Epithelial cell of prostate (primary cell): ENCODE data around the gene LRMDA.

Experiments used
- DNase-seq: peaks from one replicate; pipeline ENCODE4 v3.0.0-alpha.2; 2011; ENCODE audit warnings: low read depth, low spot score
- H3K27ac ChIP-seq: fragments of 450-650 bp; 2 replicates; pipeline ENCODE4 v1.5.1; 2017; ENCODE audit warnings: mild to moderate bottlenecking

LRMDA gene

DNA sequence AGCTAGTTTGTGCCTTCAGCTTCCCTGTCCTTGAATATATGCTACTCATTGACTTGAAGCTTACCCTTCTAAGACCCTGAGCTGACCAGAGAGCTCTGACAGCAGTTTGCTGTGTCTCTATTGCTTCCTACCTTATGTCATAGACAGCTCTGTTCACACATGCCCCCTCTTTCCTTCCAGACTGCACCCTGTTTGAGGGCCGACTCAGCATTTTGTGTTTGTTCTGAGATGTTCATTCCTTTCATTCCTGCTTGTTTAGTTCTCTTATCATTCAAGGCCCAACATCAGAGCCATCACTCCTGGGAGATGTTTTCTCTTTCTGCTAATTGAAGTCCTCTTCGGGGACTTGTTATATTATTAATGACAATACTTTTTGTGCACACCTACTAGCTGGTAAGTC is 518.9 kb downstream of the LRMDA start:
- no peak overlapping the region for H3K27ac ChIP-seq
- DNase-seq, result no peak

DNA sequence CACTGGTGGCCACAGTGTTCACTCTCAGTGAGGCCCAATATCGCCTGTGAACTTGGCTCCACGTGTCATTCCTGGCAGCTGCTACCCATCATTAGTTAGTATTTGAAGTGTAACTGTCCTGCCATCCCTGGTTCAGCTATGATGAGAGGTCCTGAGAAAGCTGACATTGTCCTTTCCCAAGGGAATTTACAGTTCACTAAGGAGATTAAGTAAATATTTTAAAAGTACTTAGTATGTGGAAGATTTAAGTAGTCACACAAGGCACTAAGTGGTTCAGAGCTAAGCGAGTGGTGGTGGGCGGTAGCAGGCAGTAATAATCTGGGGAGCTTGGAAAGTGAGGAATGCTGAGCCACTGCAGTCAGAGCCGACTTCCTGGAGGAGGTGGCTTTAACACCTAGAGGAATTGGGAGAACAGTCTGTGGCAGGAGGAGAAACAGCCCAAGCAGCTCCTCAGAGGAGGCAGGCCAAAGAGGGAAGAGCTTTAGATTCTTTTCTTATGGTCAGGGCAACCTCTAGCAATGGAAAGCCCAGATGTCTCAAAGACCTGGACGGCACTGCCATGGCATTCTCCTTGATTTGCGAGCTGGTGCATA is 519.7 kb downstream of the LRMDA start:
- no peak for DNase-seq
- no peak overlapping the region for H3K27ac ChIP-seq

DNA sequence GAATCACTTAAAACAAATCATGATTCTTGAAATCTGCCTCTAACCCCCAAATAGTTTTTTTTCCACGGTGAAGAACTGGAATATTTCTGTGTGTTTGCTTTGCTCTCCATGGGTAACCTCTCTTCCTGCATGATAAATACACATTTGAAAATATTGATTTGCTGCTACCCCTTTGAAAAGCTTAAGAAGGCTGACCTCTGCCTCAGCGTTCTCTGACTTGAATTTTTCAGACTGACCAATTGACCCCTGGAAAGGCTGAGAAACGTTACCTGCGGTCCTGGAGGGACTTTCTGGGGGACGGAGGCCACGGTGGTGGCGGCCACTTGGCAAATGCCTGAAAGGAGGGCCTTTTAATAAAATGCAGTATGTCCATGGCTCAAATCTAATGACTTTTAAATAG is 520.2 kb downstream of the LRMDA start:
- H3K27ac ChIP-seq, result no peak overlapping the region

DNA sequence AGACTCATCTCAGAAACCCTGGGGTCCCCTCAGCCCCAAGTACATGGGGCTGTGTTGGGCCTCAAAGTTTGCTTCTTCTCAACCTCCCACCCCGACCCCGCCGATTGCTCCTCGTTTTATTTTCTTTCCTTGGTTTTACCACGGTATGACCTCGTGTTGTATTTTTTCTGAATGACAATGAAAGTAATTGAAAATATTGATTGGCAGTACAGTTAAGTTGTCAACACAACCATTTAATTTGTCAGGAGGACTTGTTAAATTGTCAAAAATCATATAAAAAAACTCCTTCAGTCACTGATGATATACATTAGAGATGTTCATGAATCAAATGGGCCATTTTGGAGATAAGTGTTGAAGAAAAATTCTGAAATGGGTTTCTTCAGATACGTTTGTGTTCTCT is 520.7 kb downstream of the LRMDA start:
- no peak overlapping the region for H3K27ac ChIP-seq
- no peak for DNase-seq

More for the DNA sequence above, 520.2 kb downstream of the LRMDA start:
- no peak for DNase-seq

DNA sequence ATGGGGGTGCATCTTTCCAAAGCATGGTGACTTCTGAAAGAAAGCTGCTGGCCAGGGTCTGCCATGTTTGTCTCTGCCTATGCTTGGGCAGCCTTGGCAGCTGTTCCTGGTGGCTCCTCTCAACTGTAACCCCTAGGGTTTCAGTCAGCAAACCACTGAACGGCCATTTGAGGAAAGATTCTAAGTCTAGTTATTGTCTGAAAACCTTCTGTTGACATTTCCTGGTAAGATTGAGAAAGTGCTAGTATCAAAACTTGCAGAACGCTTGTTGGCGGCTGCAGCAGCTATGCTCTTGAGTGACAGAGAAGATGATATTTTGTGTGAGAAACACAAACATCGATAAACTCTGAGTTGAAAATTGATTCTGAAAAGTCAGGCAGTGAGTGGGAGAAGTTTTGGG is 523.1 kb downstream of the LRMDA start:
- no peak for DNase-seq
- no peak overlapping the region for H3K27ac ChIP-seq

DNA sequence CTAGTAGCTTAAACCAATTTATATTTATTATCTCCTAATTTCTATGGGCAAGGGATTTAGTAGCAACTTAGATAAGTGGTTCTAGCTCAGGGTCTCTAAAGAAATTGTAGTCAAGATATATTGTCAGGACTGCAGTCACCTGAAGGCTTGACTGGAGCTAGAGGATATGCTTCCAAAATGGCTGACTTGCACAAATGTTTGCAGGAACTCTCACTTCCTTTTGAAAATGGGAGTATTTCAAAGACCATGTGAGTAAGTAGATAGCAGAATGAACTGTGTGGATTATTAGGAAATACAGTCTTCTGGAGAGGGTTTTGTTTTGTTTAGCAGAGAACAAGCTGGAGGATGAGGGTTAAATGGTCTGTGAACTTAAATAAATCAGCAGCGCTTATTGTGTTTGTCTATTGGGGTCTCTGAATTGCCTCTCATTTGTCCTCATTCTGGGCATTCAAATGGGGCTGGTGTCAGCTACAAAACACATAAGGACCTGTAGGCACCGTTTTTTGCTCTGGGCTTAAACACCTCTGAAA is 524.6 kb downstream of the LRMDA start:
- no peak overlapping the region for H3K27ac ChIP-seq
- DNase-seq, result no peak

DNA sequence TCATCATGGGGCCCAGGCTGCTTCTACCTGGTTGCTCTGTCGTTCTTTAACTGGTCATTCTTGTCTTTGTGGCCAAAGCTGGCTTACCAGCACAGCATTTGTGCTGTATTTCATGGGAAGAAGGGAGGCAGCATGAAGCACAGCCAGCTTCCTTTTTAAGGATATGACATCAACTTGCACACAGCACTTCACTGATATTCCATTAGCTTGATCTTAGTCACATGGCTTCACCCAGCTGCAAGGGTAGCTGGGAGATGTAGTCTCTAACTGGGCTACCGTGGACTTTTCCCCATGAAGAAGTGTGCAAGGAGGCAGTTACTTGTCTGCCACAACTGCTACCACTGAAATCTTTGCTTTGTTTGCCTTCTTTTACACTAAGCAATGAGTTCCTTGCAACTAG is 525.2 kb downstream of the LRMDA start:
- H3K27ac ChIP-seq, result no peak overlapping the region
- no peak for DNase-seq

DNA sequence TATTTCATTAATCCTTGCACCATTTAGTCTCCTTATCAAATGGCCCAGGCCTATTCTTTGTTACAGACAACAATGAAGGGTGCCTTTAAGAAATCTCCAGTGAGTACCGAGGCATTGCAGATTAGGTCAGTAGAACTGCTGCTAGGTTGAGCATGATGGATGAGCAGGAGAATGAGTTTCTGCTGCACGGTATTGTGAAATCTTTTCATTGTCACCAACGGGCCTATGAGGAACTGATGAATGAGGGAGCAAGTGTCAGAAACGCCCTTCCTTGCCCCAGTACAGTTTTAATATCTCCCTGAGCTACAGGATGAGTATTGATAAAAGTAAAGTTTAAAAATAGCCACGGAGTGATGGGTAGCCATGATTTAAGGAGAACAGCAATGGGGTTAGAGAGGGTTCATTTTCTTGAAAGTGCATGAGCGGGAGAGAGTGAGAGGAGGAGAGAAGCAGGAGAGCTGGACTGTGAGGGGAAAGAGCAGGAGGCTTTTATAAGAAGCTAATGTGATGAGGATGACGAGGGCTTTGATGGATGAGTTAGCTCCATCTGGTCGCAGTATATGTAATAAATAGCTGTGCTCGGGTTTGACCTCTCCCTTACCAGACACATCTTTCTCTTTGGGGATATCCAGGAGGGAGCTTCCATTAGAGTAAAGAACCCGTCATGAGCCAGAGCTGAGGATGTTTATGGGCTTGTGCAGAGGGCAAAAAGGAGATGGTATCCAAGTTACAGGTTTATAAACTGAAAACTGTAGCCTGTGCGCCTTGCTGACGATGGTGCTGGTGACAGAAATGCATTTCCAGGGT is 526.1 kb downstream of the LRMDA start:
- DNase-seq, result no peak
- H3K27ac ChIP-seq, result no peak overlapping the region

DNA sequence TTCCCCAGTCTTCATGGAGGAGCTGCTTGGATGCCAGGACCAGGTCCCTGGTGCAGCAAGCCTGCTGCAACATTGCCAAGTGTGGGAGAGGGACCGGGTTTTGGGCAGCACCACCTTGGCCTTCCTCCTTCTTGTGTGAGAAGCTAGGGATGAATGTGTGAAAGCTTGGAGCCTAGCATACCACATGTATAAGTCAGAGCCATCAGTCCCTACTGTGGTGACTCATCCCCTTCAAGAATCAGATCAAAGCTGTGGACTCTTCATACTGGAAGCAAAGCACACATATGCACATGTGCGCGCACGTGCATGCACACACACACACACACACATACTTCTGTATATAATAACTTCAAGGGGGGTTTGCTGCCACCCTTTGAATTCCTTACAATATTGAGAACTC is 527.8 kb downstream of the LRMDA start:
- H3K27ac ChIP-seq, result no peak overlapping the region
- no peak for DNase-seq

DNA sequence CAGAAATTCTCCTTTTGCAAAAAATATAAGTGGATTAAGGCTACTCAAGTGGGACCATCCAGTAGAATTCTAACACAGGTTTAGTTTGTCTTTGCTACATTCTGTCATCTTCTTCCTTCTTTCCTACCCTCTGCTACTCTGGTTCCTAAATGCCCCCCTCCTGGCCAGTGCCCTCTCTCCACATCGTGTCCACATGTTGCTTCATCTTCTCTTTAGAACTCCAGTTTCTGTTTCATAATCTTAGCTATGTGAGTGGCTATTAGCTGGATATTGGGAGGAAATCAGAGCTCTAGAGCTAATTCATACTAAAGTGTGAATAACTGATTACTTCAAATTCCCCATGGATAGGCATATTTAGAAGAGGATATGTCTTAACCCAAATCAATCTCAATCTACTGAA is 528.5 kb downstream of the LRMDA start:
- DNase-seq, result no peak
- H3K27ac ChIP-seq, result no peak overlapping the region

DNA sequence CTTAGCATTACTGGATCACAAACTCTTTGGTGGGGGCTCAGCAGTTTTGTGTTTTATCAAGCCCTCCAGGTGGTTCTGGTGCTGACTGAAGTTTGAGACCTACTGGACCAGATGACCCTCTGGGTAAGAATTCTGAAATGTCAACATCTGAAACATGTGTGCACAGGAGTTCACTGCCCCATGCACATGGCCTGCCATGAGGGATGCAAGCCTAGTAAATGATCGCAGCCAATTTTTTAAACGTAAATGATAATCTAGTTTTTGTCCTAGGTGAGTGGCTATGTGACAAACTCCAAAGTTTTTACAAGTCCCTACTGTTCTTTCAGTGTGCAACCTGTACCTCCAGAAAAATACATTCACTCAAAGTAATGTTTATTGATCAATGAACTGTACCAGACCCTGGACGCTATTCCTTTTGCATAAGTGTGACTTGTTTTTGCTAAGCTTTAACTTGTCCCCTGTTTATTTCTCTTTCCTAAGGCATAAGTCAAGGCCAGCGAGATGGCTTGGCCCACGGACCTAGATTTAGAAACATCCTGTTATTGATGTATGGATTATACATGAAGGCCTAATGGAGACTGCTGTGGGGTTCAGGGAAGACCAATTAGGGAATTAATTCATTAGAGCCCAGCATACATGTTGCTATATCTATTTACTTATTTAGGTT is 531.1 kb downstream of the LRMDA start:
- DNase-seq, result no peak
- H3K27ac ChIP-seq, result no peak overlapping the region

DNA sequence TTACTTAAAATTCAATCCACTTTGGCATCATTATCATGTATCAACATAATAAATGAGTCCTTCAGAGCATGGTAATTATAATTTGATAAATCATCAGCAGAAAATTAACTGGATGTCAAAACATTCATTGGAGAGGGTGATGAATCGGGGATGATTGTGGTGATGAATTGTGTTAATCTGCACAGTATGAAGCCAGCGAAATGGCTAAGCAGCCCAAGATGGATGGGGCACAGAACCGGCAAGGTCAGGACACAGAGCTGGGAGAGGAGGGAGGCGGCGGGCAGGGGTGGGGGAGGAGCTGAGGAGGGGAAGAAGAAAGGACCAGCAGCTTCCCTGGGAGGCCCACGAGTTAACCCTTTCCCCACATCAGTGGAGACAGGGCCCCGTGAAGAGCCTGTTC is 536.1 kb downstream of the LRMDA start:
- DNase-seq, result no peak
- no peak overlapping the region for H3K27ac ChIP-seq

DNA sequence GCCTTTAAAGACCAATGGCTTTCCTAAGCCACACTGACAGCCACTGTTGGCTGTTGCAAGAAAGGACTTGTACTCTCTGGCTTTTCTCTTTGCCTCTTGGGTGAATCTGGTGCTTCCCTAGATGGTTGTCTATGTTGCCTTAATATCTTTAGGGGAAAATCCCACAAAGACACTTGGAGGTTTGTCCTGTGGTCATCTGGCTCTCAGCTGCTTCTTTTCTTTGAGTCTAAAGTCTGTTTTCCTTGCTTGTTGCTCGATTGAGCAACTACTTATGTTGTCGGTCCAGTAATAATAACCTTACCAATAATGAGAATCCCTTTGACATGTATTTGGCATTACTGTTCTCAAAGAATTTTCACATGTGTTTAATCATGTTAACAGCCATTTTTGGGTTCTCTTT is 537.6 kb downstream of the LRMDA start:
- H3K27ac ChIP-seq, result no peak overlapping the region
- no peak for DNase-seq

DNA sequence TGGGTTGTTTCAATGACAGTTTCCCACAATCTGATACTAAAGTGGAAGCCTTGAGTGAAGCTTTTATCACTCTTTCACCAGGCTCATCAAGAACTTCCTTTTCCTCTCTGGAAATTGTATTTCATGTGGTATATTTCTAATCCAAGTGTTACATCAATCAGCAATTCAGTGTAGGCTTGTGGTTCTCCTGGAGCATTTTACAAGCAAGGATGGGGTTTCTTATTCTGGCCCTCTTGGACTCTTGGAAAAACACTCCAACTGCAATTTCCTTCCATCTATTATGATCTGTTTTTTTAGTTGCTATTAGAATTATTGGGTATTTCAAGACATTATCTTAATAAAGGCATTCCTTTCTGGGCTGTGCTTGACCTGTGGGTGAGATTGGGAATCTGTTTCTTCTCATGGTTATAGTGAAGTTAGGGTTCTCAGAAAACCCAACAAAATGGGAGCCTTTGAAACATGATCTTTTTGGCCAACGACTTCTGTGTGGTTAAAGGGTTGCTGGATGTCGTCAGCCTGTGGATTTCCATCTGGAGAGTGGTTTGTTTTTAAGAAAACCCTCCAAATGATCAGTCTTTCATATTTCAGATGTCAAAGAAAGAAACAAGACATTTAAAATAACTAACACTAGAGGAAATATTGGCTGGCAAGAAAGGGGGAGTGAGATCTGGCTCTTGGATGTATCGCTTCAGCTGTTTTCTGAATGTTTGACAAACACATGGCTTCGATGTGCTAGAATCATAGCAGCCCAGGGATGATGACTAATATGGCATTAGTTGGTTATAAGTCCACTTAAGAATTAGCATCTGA is 540.2 kb downstream of the LRMDA start:
- DNase-seq, result no peak

DNA sequence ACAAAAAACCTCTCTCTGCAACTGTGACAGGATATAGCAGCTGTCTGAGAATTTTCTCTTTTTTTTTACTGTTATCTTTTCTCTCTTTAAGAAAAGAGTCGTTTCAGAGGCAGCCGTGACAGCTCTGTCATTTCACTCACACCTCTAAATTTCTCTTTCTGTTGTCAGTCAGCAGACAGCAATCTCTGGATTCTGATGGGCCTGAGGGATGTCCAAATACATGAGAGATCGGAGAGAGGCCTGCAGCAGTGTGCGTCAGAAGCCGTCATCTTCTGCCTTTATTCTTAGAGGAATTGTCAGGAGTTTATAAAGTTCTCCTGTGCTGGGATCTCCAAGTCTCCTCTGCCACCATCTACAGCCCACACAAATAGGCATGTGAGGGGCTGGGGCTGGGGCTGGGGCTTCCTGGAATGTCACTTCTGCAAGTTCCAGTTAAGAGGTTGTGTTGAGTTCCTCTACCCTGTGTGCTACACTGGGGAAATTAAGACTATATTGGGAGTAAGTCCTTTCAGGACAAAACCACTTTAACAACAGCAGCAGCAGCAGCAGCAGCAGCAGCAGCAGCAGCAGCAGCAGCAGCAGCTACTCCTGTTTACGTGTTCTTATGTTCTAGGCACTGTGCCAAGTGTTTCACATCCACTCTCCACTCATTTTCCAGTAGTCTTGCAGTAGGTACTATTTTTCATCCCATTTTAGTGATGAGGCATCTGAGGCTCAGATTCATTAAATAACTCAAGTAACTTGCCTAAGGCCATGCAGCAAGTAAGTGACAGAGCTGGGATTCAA is 541.3 kb downstream of the LRMDA start:
- H3K27ac ChIP-seq, result no peak overlapping the region
- DNase-seq, result no peak

More for the DNA sequence above, 540.2 kb downstream of the LRMDA start:
- H3K27ac ChIP-seq, result no peak overlapping the region

DNA sequence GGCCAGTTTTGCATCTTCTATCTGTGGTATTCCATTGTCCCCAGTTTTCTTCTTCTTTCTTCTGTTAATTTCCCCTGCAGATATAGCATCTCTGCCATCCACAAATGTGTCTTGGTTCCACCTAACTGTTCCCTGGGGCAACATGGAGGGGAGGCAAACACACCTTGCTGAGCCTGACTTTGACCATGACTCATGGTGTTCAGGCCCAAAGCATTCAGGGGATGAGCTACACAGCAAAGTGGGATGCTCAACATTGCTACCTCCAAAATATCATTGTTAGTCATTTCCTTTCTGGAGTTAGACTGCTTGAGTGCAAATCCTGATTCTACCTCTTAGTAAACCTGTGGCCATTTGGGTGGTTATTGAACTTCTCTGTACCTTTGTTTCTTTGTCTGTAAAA is 542.7 kb downstream of the LRMDA start:
- DNase-seq, result no peak
- H3K27ac ChIP-seq, result no peak overlapping the region

DNA sequence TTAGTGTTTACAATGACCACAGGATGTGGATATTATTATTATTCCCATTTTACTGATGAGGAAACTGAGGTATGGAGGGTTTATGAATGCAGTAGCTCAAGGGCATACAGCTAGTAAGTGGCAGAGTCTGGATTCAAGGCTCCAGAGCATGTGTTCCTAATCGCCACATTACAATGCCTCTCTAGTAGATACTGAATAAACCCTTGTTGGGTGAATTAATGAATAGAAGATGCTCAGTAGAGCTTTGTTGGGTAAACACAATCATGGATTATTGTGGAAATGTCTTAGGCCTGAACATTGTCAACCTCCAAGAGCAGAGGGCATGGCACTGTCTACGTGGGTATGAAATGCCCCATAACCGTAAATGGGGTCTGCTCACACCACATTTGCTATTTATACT is 545.3 kb downstream of the LRMDA start:
- no peak for DNase-seq
- H3K27ac ChIP-seq, result no peak overlapping the region

DNA sequence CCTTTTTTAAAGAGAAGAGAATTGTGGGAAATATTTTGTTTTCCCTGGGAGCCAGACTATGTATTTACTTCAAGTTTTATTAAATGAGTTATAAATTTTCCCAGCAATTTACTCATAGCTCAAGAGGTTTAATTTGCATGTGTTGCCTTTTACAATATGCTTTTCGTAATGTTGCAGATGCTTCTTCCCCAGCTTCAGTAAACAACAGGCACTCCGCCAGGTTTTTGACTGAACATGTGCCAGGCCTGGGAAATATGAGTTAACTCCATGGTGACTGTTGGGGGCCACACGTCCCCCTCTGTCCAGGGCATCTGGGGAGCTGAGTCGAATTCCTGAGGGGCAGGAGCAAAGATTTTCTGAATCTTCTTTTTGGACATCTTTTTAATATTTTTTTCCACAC is 545.7 kb downstream of the LRMDA start:
- DNase-seq, result no peak
- H3K27ac ChIP-seq, result no peak overlapping the region

DNA sequence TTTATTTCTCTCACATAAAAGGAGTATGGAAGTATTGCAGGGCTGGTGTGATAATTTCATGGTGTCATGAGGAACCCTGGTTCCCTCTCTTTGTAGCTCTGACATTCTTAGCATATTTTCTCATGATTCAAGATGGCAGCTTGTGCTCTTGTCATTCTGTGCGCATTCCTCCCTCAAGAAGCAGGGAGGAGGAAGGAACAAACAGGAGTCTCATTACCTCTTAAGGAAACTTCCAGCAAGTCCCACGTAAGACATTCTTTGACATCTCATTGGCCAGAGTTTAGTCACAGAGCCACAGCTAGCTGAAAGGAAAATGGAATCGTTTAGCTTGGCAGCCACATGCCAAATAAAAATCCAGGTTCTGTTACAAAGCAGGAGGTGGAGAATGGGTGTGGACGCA is 546.8 kb downstream of the LRMDA start:
- H3K27ac ChIP-seq, result peak overlapping the region; percentile 33
- DNase-seq, result no peak
